LNCaP clone FGC (cell line): ENCODE measurements around the gene CDYL2.

Experiments
- DNase-seq: peaks from one replicate; pipeline ENCODE4 v3.0.0-alpha.2; 2011; ENCODE audit warnings: low read depth
- H3K4me3 ChIP-seq: 2 replicates; pipeline ENCODE4 v1.5.1; 2011; ENCODE audit warnings: mild to moderate bottlenecking, low read depth, low read length, control low read depth
- TF ChIP-seq, protein P1 (sequence below): IDR thresholded peaks from 2 replicates; pipeline ENCODE4 v1.5.1; 2012; ENCODE audit warnings: mild to moderate bottlenecking; ENCODE audit not compliant: control insufficient read depth, insufficient read depth; ENCODE audit errors: extremely low read depth

Gene CDYL2

DNA sequence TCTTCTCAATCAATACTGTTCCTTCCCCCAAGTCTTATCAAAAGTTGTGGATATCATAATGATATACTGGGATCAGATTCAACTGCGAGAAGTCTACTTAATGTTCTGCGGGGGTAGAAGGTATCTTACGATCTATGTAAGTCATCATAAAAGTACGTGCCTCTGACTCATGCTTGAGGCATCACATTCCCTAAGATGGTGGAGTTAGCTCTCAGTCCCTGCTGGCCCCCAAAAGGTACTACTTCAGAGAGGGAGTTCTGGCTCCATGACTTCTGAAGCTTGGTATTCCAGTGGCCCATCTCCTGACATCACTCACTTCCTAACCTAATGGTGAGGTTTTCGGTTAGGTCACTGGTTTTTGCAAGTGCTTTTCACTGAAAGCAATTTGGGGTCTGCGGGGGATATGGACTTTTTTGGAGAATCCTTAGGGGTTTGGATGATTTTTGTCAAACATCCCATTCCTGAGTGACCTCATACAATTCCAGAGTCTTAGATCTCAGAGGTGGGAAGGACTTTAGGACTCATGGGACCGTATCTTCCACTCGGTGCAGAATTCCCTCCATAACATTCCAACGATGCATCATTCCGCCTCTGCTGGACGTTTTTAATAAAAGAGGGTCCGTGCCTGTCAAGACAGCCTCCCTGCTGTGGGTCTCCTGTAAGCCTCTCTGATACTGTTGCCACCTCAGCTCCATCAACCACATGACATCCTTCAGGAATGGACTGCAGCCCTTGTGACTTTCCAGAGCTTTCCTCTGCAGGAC, 189.3 kb downstream of the CDYL2 start:
- no peak for DNase-seq
- no peak overlapping the region for H3K4me3 ChIP-seq
- TF ChIP-seq, protein P1, sequence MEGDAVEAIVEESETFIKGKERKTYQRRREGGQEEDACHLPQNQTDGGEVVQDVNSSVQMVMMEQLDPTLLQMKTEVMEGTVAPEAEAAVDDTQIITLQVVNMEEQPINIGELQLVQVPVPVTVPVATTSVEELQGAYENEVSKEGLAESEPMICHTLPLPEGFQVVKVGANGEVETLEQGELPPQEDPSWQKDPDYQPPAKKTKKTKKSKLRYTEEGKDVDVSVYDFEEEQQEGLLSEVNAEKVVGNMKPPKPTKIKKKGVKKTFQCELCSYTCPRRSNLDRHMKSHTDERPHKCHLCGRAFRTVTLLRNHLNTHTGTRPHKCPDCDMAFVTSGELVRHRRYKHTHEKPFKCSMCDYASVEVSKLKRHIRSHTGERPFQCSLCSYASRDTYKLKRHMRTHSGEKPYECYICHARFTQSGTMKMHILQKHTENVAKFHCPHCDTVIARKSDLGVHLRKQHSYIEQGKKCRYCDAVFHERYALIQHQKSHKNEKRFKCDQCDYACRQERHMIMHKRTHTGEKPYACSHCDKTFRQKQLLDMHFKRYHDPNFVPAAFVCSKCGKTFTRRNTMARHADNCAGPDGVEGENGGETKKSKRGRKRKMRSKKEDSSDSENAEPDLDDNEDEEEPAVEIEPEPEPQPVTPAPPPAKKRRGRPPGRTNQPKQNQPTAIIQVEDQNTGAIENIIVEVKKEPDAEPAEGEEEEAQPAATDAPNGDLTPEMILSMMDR, result no peak

- no peak for DNase-seq
- no peak overlapping the region for H3K4me3 ChIP-seq
- TF ChIP-seq, protein P1, result no peak
Measured at GRCh38 chr16:80612461-80613017, 191.9 kb downstream of the CDYL2 start.

DNA sequence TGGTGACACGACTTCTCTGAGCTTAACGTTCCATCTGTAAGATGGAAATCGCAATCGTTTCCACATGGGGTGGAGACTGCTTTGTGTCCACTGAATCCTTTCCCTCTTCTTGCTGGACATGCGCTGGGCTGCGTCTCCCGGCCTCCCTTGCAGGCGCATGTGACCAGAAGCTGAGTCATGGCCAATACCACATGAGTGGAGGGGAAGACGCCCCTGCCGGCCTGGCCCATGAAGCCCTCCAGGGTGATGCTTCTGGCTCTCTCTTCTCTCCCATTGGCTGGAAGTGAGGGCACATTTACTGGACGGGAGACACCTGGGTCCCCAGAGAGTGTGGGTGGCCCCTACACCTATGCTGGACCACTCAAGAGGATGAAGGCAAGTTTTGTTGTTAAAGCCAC, 192.5 kb downstream of the CDYL2 start:
- TF ChIP-seq, protein P1, result no peak
- DNase-seq, result no peak
- H3K4me3 ChIP-seq, result no peak overlapping the region

GRCh38 chr16:80611171-80611929, 193.0 kb downstream of the CDYL2 start:
- DNase-seq, result no peak
- no peak overlapping the region for H3K4me3 ChIP-seq
- TF ChIP-seq, protein P1, result no peak

- DNase-seq, result no peak
- no peak overlapping the region for H3K4me3 ChIP-seq
- TF ChIP-seq, protein P1, result no peak
Measured at GRCh38 chr16:80610481-80611156, 193.8 kb downstream of the CDYL2 start.

GRCh38 chr16:80608946-80609345, 195.5 kb downstream of the CDYL2 start:
- no peak overlapping the region for H3K4me3 ChIP-seq
- TF ChIP-seq, protein P1, result no peak
- no peak for DNase-seq
